Glutamatergic neuron (in vitro differentiated cells): ENCODE results near the gene TMC1. TPM values are rescaled to one million over a fixed set of nuclear protein-coding genes. Genes with fewer than 3 reads are reported as not detected.
"Not testable (repeated sequence)": the region's sequence is repeated elsewhere in the genome, so short reads cannot be mapped to it uniquely, and the experiment has no call there.

Experiments used
- DNase-seq: peaks from one replicate; pipeline ENCODE4 v3.0.0; 2022
- H3K27ac Mint-ChIP-seq: one replicate; pipeline ENCODE4 v1.8.0; 2020; ENCODE audit warnings: mild to moderate bottlenecking, mixed read lengths, inconsistent platforms; ENCODE audit not compliant: unreplicated experiment
- H3K27me3 Mint-ChIP-seq: one replicate; pipeline ENCODE4 v1.8.0; 2020; ENCODE audit warnings: mild to moderate bottlenecking, moderate library complexity, mixed read lengths, inconsistent platforms; ENCODE audit not compliant: unreplicated experiment
- H3K36me3 Mint-ChIP-seq: one replicate; pipeline ENCODE4 v1.8.0; 2020; ENCODE audit warnings: mild to moderate bottlenecking, mixed read lengths, inconsistent platforms; ENCODE audit not compliant: unreplicated experiment
- H3K4me1 Mint-ChIP-seq: one replicate; pipeline ENCODE4 v1.8.0; 2020; ENCODE audit warnings: mild to moderate bottlenecking, low read depth, mixed read lengths, inconsistent platforms; ENCODE audit not compliant: unreplicated experiment
- H3K4me3 Mint-ChIP-seq: one replicate; pipeline ENCODE4 v1.8.0; 2020; ENCODE audit warnings: mild to moderate bottlenecking, mixed read lengths, inconsistent platforms; ENCODE audit not compliant: unreplicated experiment
- H3K9me3 Mint-ChIP-seq: one replicate; pipeline ENCODE4 v1.8.0; 2020; ENCODE audit warnings: mild to moderate bottlenecking, moderate library complexity, mixed read lengths, inconsistent platforms; ENCODE audit not compliant: unreplicated experiment
- long read RNA-seq: library from polyadenylated mRNA; unstranded; transcript quantifications from one replicate; pipeline ENCODE4 v2.0.0, GENCODE V29; 2020; ENCODE audit not compliant: unreplicated experiment
- total RNA-seq: library from RNA; stranded (reverse); fragmentation: NEBNext Ultra II Directional; extraction: Animal tissue kit (Norgen Biotek cat#: 25700); gene quantifications from one replicate; pipeline ENCODE4 v1.2.1, GENCODE V29; 2021; ENCODE audit not compliant: unreplicated experiment
- TF ChIP-seq, protein P1 (sequence below): fragments of 200-600 bp; sonication (generic); IDR thresholded peaks from one replicate; pipeline ENCODE4 v1.5.0; 2021; ENCODE audit not compliant: partially characterized antibody, unreplicated experiment

The TMC1 gene
- not detected for total RNA-seq
- long read RNA-seq, result 0 reads

DNA sequence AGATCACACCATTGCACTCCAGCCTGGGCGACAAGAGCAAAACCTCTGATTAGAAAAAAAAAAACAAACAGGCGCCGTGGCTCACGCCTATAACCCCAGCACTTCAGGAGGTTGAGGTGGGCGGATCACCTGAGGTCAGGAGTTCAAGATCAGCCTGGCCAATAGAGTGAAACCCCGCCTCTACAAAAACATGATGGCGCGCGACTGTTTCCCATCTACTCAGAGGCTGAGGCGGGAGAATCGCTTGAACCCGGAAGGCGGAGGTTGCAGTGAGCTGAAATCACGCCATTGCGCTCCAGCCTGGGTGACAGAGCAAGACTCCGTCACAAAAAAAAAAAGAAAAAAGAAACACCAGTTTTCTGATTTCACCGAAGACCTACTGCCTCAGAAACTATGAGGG is at the start of gene TMC1:
TMC1 (plus strand) TSS at position 193 of the 400 bp plus-strand sequence. CDS start 127,041 bp downstream, outside the sequence.
- not testable (repeated sequence) for H3K4me3 Mint-ChIP-seq, H3K27me3 Mint-ChIP-seq, DNase-seq, H3K4me1 Mint-ChIP-seq, H3K27ac Mint-ChIP-seq, H3K9me3 Mint-ChIP-seq, H3K36me3 Mint-ChIP-seq

DNA sequence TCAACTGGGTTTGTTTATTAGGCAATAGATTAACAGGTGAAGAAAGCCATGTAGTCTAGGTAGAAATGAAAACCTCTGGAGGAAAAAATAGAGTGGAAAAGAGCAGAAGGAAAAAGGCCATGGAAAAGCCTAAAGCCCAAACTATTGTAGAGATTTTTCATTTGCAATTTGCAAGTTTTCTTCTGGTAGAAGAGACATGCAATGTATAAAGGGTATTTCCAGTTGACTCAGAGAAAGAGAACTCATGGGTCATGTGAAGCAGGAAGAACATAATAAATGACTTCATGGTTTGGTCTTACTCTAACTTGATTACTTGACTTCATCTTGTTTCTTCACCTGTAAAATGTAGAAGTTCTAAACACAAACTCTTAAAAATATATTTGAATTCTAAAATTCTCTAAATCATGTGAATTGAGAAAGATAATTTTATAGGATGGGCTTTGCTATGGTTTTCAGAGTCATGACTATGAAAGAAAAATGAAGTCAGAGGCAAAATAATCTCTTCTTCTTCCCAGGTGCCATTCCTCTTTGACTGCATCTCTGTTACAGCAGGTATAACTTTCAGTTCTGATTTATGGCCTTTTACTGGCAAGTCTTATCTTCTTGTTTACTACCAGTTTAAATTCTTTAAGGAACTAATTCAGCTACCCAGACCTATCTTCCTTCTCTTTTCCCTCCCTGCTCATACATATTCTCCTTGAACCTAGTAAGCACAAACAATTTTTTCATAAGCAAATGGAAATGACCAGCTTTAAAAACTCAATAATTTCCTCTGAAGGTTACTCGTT is 47.7 kb upstream of the TMC1 start:
- H3K4me3 Mint-ChIP-seq, result no peak overlapping the region
- H3K9me3 Mint-ChIP-seq, result no peaks in the 10 kb centered on the region
- DNase-seq, result no peak
- no peaks in the 10 kb centered on the region for H3K36me3 Mint-ChIP-seq
- TF ChIP-seq, protein P1, sequence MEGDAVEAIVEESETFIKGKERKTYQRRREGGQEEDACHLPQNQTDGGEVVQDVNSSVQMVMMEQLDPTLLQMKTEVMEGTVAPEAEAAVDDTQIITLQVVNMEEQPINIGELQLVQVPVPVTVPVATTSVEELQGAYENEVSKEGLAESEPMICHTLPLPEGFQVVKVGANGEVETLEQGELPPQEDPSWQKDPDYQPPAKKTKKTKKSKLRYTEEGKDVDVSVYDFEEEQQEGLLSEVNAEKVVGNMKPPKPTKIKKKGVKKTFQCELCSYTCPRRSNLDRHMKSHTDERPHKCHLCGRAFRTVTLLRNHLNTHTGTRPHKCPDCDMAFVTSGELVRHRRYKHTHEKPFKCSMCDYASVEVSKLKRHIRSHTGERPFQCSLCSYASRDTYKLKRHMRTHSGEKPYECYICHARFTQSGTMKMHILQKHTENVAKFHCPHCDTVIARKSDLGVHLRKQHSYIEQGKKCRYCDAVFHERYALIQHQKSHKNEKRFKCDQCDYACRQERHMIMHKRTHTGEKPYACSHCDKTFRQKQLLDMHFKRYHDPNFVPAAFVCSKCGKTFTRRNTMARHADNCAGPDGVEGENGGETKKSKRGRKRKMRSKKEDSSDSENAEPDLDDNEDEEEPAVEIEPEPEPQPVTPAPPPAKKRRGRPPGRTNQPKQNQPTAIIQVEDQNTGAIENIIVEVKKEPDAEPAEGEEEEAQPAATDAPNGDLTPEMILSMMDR, result no peak
- no peaks in the 10 kb centered on the region for H3K4me1 Mint-ChIP-seq
- H3K27ac Mint-ChIP-seq, result no peak overlapping the region
- no peaks in the 10 kb centered on the region for H3K27me3 Mint-ChIP-seq

DNA sequence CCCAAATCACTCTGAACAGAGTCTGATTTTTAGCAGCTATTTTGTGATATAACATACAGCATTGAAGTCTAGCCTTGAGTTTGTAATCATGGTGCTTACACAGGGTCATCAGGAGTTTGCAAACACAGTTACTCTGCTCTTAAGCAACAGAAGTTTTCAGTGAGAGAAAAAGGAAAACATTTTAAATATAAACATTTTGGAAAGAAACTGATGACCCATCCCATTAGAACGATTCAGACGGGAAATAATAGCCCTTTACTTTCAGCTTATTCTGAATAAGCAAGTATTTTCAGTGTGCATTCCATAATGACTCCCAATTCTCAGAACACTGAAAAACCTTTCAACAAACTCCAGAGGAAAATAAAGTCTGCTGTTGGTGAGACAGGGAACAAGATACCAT is 46.7 kb upstream of the TMC1 start:
- H3K27me3 Mint-ChIP-seq, result no peaks in the 10 kb centered on the region
- no peaks in the 10 kb centered on the region for H3K4me1 Mint-ChIP-seq
- H3K4me3 Mint-ChIP-seq, result no peak overlapping the region
- TF ChIP-seq, protein P1, result no peak
- no peak overlapping the region for H3K27ac Mint-ChIP-seq
- no peaks in the 10 kb centered on the region for H3K9me3 Mint-ChIP-seq
- no peak for DNase-seq
- no peaks in the 10 kb centered on the region for H3K36me3 Mint-ChIP-seq

DNA sequence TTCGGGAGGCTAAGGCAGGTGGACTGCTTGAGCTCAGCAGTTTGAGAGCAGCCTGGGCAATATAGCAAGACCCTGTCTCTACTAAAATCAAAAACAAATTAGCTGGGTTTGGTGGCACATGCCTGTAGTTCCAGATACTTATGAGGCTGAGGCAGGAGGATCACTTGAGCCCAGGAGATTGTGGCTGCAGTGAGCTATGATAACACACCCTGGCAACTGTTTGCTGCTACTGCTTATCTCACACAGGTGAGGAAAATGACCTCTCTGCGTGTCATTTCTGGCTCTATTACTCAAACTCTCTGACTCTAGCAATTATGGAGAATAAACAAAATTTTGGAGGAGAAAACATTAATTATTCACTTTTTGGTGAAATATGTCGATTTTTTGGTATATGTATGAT is 45.3 kb upstream of the TMC1 start:
- no peaks in the 10 kb centered on the region for H3K4me1 Mint-ChIP-seq
- no peak overlapping the region for H3K27ac Mint-ChIP-seq
- H3K9me3 Mint-ChIP-seq, result no peaks in the 10 kb centered on the region
- DNase-seq, result no peak
- TF ChIP-seq, protein P1, result no peak
- no peaks in the 10 kb centered on the region for H3K36me3 Mint-ChIP-seq
- H3K27me3 Mint-ChIP-seq, result no peaks in the 10 kb centered on the region
- H3K4me3 Mint-ChIP-seq, result no peak overlapping the region

DNA sequence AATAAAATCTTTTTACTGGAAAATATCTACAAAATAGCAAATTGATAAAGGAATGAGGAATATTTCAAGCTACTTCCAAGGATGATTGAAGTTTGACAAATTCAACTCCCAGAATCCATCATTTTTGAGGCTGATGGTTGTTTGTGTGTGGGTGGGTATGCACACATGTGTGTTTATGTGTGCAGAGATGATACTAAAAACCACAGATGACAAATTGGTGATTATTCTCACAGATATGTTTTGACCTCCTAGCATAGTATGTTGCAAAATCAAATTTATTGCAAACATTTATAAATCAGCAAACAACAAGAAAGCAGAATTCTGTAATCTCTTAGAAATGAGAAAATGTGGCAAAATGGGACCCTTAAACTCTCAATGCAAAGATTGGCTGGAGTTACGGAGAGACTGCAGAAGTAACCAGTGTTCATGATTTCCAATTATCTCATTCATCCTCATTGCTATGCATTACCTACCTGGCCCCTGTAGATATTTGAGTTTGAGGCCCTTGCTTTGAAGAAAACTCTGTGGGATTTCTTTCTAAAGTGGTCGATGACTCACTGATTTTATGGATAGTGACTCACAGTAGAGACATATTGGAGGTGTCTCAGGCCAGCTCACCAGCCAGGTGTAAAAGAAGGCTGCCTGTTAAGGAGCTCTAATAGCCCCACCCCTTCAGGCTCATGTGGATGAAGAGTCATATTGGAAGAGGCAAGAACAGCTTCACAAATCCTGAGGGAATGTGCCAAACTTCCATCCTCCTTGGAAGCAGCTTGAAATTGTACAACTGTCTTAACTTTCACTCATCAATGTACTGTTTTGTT is 44.6 kb upstream of the TMC1 start:
- no peak overlapping the region for H3K27ac Mint-ChIP-seq
- H3K4me1 Mint-ChIP-seq, result no peaks in the 10 kb centered on the region
- no peak for DNase-seq

More for the DNA sequence above, 44.6 kb upstream of the TMC1 start:
- TF ChIP-seq, protein P1, result no peak
- Mint-ChIP-seq H3K27me3 (no peaks in the 10 kb centered on the region), H3K36me3 (no peaks in the 10 kb centered on the region), H3K9me3 (no peaks in the 10 kb centered on the region), H3K4me3 (no peak overlapping the region)
